PFSK-1 (cell line): ENCODE measurements around the gene NR2E1.

Source experiments
- FOXP2 ChIP-seq: optimal IDR thresholded peaks from 2 replicates; pipeline ENCODE3; 2011; ENCODE audit warnings: borderline replicate concordance, control low read depth, inconsistent platforms; ENCODE audit not compliant: insufficient read depth; ENCODE audit errors: extremely low read length, extremely low read depth
- POLR2AphosphoS5 ChIP-seq: IDR thresholded peaks from 2 replicates; pipeline ENCODE4 v1.6.1; 2012; ENCODE audit warnings: low read depth, mild to moderate bottlenecking, control low read depth, low read length, moderate library complexity
- REST ChIP-seq, 2 experiments: IDR thresholded peaks; 2 replicates each; pipeline versions ENCODE4 v1.6.1 to v1.8.0; 2011 to 2012; ENCODE audit warnings: low read depth in 2 of 2, low read length in 2 of 2, control low read depth in 1 of 2, inconsistent platforms in 1 of 2, mild to moderate bottlenecking in 1 of 2, moderate library complexity in 1 of 2; ENCODE audit not compliant: insufficient read depth in 1 of 2
- SIN3A ChIP-seq: IDR thresholded peaks from 2 replicates; pipeline ENCODE4 v1.6.1; 2012; ENCODE audit warnings: mild to moderate bottlenecking, low read length, moderate library complexity, borderline replicate concordance; ENCODE audit not compliant: insufficient read depth
- TAF1 ChIP-seq: IDR thresholded peaks from 2 replicates; pipeline ENCODE4 v1.6.1; 2012; ENCODE audit warnings: low read length, control low read depth, borderline replicate concordance; ENCODE audit not compliant: insufficient read depth

Gene NR2E1

GRCh38 chr6:108145639-108146038 is 20.2 kb upstream of the NR2E1 start:
- TF ChIP-seq REST (IDR thresholded peaks at IDR 0.05; ENCODE audit: insufficient read depth in 1 of 2, low read depth in 2 of 2, low read length in 2 of 2): no peak
- TF ChIP-seq FOXP2: no peak
- no peak for TF ChIP-seq POLR2AphosphoS5
- no peak for TF ChIP-seq SIN3A
- no peak for TF ChIP-seq TAF1

GRCh38 chr6:108152446-108152845 is 13.4 kb upstream of the NR2E1 start:
- TF ChIP-seq SIN3A (no peak), TAF1 (no peak), REST (IDR thresholded peaks at IDR 0.05; ENCODE audit: insufficient read depth in 1 of 2, low read depth in 2 of 2, low read length in 2 of 2) (no peak), POLR2AphosphoS5 (no peak), FOXP2 (no peak)

GRCh38 chr6:108156180-108156937 is 9.5 kb upstream of the NR2E1 start:
- TF ChIP-seq FOXP2: no peak

- TF ChIP-seq TAF1: no peak
- TF ChIP-seq REST (IDR thresholded peaks at IDR 0.05; ENCODE audit: insufficient read depth in 1 of 2, low read depth in 2 of 2, low read length in 2 of 2): no peak
- no peak for TF ChIP-seq POLR2AphosphoS5
- TF ChIP-seq FOXP2: no peak
- TF ChIP-seq SIN3A: no peak
Observed at GRCh38 chr6:108156938-108157233, 8.9 kb upstream of the NR2E1 start.

GRCh38 chr6:108157234-108157980 is 8.4 kb upstream of the NR2E1 start:
- no peak for TF ChIP-seq SIN3A
- TF ChIP-seq TAF1: no peak
- no peak for TF ChIP-seq POLR2AphosphoS5
- TF ChIP-seq FOXP2: no peak
- TF ChIP-seq REST (IDR thresholded peaks at IDR 0.05; ENCODE audit: insufficient read depth in 1 of 2, low read depth in 2 of 2, low read length in 2 of 2): no peak
